ENCODE measurements around the gene RPP14.

- TF ChIP-seq CTCF (conservative IDR thresholded peaks at IDR 0.05; ENCODE audit: low read length) (no peak), EZH2phosphoT487 (IDR thresholded peaks at IDR 0.05; ENCODE audit: borderline replicate concordance, low read depth, low read length) (no peak)
Measured at GRCh38 chr3:58334013-58334321, 27.9 kb downstream of the RPP14 start.

Measured in OCI-LY7 (cell line).